GM21737 (cell line): ENCODE results near the gene MYH13.

Experiments used
- ATAC-seq: cut with Tn5 transposase; IDR thresholded peaks from one replicate; pipeline ENCODE4 v1.9.1; 2021; ENCODE audit warnings: mild to moderate bottlenecking, moderate library complexity; ENCODE audit not compliant: unreplicated experiment

The MYH13 gene

DNA sequence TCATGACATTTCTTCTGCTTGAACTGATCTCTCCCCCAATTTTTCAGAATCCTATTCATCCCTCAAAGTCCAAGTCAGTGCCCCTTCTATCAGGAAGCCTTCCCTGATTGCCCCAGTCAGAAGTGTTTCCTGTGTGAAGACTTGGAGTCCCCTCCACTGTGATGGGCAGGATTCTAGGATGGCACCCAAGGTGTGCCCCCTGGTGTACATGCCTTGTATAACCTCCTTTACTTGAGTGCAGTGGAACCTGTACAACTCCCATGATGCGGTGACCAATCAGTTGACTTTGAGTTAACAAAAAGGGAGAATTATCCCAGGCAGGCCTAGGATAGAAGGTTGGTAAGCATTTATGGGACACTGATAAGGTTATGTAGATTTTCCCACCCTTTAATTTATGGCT, 23.4 kb downstream of the MYH13 start:
- no peak for ATAC-seq

GRCh38 chr17:10344816-10345215, 28.0 kb downstream of the MYH13 start:
- ATAC-seq = no peak

DNA sequence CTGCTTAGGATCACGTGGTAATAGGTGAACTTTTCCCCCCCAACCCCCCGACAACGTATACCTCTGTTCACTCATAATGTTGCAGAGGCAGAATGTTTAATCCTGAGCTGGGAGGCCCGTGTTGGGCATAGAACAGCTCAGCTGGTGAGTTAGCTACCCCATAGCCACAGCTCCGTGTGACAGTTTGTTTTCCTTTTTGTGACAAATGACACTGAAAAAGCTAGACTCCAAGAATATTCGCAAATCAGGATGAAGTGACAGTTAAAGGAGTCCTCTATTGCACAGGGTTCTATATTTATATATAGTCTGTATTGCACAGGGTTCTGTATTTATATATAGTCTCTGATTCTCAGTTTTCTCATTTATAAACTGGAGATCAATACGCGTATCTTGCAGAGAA, 33.8 kb downstream of the MYH13 start:
- ATAC-seq = no peak

DNA sequence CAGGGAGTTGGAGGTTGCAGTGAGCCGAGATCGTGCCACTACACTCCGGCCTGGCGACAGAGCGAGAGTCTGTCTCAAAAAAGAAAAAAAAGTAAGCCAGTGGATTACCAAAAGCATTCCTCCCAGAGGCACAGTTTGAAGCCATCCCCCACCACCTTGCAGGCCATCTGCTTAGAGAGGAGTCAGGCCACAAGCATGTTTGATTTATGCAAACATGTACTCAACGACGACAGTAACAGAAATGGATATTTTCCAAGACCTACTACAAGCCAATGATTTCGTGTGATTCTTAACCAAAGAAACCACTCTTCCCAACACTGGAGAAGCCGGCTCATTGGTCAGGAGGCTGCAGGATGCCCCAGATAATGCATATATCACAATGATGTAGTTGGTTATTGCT, 34.8 kb downstream of the MYH13 start:
- ATAC-seq = no peak

DNA sequence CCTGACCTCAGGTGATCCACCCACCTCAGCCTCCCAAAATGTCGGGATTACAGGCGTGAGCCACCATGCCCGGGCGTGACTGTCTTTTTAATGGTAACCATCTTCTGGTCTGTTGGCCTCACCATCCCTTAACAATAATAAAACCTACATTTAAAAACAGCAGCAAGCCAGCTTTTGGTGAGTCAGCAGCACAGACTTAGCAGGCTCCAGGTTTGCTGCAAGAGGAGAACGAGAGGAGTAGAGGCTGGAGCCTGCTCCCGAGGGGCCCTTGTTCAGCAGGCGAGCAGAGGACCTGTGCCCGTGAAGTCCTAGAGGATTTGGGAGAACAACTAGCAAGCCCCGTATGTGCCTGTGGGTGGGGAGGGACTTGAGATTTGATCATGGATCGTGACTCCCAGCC, 35.7 kb downstream of the MYH13 start:
- ATAC-seq = no peak

GRCh38 chr17:10336393-10336792, 36.4 kb downstream of the MYH13 start:
- no peak for ATAC-seq

DNA sequence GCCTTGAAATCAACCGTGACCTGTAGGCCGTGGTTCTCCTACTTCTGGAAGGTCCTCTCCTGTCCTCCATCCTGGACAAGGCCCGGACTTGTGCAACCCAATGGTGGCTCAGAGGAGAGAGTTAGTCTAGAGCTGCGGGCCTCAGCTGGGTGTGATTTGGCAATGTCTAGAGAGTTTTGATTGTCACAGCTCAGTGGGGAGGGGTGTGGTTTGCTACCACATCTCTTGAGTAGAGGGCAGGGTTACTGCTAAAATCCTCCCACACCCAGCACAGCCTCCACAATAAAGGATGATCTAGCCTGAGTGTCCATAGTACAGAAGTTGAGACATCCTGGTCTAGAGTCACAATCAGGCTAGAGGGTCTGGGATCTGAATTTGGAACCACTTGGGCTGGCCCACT, 40.3 kb downstream of the MYH13 start:
- no peak for ATAC-seq

GRCh38 chr17:10328971-10329923, 43.6 kb downstream of the MYH13 start:
- no peak for ATAC-seq

GRCh38 chr17:10328206-10328605, 44.6 kb downstream of the MYH13 start:
- ATAC-seq = no peak

GRCh38 chr17:10327640-10328039, 45.2 kb downstream of the MYH13 start:
- ATAC-seq = no peak

DNA sequence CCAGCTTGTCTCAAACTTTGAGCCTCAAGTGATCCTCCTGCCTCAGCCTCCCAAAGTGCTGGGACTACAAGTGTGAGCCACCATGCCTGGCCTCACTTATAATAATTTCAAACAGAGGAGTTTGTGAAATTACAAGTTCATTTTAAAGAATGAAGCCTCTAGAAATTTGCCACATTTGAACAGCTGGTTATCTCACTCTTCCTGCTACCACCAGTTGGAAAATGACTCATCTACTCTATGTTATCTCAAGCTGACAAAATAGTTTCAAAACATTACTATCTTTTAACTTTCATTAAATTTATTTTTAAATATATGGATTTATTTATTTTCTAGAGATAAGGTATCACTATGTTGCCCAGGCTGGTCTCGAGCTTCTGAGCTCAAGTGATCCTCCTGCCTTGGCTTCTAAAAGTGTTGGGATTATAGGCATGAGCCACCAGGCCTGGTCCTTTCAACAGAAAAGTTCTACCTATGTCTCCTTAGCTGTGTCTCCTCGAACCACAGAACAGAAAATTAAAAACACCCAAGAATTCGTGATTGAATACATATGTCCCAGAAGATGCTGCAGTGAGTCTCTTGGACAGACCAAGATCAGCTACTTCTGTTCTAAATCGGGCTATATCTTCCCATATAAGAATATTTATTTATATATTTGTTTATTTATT, 47.6 kb downstream of the MYH13 start:
- ATAC-seq = no peak

DNA sequence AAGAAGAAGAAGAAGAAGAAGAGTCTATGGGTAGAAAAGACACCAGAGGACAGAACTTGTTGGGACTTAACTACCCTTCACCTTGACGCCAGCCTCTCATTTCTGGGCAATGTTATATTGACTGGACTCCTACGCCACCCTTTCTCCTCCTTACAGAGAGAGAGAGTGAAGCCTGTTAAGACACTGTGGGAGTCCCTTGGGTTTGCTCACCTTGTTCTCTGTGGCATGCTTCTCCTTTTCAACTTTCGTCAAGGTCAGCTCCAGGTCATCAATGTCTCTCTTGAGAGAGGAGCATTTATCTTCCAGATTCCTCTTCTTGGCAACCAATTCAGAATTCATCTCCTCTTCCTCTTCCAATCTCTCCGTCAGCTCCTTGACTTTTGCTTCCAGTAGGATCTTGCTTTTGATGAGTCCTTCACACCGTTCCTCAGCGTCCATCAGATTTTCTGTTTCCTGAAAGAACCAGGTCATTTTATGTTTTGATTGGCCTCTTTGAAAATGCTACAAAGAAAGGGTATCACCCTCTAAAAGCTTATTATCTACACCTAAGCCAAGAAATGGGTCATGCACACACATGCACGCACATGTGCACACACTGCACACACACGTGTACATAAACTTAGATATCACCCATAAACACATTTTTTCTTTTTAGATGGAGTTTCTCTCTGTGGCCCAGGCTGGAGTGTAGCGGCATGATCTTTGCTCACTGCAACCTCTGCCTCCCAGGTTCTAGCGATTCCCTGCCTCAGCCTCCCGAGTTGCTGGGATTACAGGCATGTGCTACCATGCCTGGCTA, 48.8 kb downstream of the MYH13 start:
- no peak for ATAC-seq

DNA sequence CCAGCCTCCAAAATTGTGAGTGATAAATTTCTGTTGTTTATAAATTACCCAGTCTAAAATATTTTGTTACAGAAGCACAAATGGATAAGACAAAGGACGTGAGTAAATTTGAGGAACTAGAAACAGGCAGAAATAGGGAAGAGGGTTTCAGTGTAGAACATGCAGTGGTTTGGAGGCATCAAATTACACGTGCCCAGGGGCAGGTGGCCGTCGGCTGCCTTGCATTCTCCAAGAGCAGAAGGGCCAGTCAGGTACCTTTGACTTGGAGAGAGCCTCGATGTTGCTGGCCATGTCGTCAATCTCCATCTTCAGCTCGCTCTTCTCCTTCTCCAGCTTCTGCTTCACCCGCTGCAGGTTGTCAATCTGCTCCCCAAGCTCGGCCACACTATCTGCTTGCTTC, 54.3 kb downstream of the MYH13 start:
- no peak for ATAC-seq

DNA sequence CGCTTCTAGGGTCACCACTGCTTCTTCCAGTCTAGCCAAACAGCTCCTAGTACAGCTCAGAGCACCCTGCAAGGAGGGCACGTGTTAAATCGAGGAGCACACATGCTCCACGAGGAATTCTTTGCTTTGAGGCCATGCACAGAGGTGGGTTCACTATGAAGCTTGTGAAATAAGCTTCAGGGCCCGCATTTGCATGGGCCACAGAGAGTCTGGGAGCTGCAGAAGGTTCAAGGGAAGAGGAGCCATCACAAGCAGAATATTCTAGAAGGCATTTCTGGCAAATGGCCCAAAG, 55.3 kb downstream of the MYH13 start:
- no peak for ATAC-seq

DNA sequence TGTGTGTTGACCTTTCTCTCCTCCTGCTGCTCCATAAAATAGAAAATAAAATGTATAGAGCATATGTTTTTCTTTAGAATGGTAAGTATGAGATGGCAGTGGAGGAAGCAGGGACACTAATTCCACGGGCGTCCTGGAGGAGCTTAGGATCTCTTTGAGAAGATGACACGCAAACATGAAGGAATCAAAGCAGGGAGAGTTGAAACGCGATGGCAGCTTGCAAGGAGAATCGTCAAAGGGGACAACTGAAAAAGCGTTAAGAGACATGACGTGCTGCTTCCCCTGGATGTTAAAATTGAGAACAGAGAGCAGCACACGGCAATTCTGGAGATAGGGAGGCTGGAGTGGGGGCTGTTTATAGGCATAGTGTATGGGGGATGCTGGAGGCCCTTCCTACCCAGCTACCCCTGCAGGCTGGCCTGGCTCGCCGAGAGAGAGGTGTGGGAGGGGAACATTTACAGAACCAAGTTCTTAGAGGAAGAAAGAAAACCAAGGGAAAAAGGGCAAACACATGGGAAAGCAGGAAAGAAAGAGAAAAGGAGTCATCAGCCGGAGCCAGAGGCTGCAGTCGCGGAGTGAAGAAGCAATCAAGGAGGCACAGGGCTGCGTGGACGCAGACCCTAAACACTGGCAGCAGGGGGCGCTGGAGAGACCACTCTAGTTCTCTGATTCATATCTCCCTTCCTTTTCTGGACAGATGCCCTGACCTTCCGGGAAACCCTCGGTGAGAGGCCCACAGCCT, 55.8 kb downstream of the MYH13 start:
- no peak for ATAC-seq

DNA sequence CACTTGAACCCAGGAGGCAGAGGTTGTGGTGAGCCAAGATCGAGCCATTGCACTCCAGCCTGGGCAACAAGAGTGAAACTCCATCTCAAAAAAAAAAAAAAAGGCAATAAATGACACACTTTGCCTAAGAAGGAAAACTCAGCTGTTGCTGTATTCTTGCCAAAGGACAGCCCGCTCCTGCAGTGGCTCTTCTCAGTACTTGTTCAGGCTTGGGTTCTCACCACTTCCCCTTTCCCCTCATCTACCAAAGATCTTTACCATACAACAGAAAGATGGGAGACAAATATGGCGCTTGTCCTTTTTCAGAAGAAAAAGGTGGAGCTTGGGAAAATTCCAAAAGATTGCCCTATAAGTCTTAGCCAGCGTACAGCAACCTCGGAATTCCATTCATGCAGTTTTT, 58.5 kb downstream of the MYH13 start:
- ATAC-seq = no peak

DNA sequence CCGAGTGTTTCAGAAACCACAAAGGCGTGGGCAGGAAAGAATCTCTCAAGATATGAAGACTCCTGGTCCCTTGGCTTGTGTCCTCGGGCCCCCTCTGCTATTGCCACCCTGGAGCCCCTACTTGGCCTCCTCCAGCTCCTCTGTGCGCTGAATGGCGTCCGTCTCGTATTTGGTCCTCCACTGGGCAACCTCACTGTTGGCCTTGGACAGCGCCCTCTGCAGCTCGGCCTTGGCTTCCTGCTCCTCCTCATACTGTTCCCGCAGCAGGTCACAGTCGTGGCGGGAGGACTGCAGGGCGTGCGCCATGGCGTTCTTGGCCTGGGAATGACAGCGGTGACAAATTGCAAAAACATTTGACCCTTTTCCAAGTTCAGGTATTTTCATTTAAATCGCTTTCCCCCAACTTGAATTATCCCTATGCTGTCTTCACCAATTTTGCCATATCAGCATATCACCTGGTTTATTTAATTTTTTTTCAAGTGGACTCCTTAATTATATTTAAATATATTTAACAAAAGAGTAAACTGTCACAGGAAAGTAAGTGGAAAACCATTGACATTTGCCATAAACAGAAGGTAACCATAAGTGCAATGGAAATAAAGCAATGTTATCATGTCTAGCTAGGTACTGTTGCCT, 59.7 kb downstream of the MYH13 start:
- ATAC-seq = no peak

GRCh38 chr17:10311131-10311530, 61.7 kb downstream of the MYH13 start:
- ATAC-seq = no peak

GRCh38 chr17:10309003-10309974, 63.5 kb downstream of the MYH13 start:
- ATAC-seq = no peak
